Prostate gland (tissue), 2 donors: Measurements from ENCODE around the gene DDX51.

ENCODE experiments used
- POLR2A ChIP-seq: fragments of 450-650 bp; IDR thresholded peaks from one replicate; pipeline ENCODE4 v1.6.1; 2016; ENCODE audit warnings: antibody characterized with exemption, mild to moderate bottlenecking
- TF ChIP-seq, protein P1 (sequence below), 4 experiments: fragments of 200-600 bp in 2 of 4; fragments of 450-650 bp in 2 of 4; sonication (generic) in 2 of 4; IDR thresholded peaks; 1 replicate in 3 of 4; 2 replicates in 1 of 4; pipeline ENCODE4 v1.5.1; 2016 to 2019; ENCODE audit warnings: antibody characterized with exemption in 4 of 4, mild to moderate bottlenecking in 2 of 4, moderate library complexity in 2 of 4

GRCh38 chr12:132116709-132117557 is 27.2 kb downstream of the DDX51 start:
- TF ChIP-seq, protein P1, sequence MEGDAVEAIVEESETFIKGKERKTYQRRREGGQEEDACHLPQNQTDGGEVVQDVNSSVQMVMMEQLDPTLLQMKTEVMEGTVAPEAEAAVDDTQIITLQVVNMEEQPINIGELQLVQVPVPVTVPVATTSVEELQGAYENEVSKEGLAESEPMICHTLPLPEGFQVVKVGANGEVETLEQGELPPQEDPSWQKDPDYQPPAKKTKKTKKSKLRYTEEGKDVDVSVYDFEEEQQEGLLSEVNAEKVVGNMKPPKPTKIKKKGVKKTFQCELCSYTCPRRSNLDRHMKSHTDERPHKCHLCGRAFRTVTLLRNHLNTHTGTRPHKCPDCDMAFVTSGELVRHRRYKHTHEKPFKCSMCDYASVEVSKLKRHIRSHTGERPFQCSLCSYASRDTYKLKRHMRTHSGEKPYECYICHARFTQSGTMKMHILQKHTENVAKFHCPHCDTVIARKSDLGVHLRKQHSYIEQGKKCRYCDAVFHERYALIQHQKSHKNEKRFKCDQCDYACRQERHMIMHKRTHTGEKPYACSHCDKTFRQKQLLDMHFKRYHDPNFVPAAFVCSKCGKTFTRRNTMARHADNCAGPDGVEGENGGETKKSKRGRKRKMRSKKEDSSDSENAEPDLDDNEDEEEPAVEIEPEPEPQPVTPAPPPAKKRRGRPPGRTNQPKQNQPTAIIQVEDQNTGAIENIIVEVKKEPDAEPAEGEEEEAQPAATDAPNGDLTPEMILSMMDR (IDR thresholded peaks at IDR 0.05): no peak
- TF ChIP-seq POLR2A: no peak
